WERI-Rb-1 (cell line): ENCODE measurements around the gene LRRC8B.

ENCODE experiments used
- DNase-seq: peaks from one replicate; pipeline ENCODE4 v3.0.0-alpha.2; 2020
- H3K27ac ChIP-seq: fragments of 250-450 bp; sonication (Bioruptor Pico); 2 replicates; pipeline ENCODE4 v1.5.1; 2020; ENCODE audit warnings: mild to moderate bottlenecking, moderate library complexity
- H3K27me3 ChIP-seq: fragments of 250-450 bp; sonication (Bioruptor Pico); 2 replicates; pipeline ENCODE4 v1.5.1; 2021; ENCODE audit warnings: mild to moderate bottlenecking, low read depth, moderate library complexity; ENCODE audit not compliant: insufficient read depth, severe bottlenecking
- H3K36me3 ChIP-seq: fragments of 250-450 bp; sonication (Bioruptor Pico); 2 replicates; pipeline ENCODE4 v1.5.1; 2020; ENCODE audit warnings: mild to moderate bottlenecking, moderate library complexity
- H3K4me3 ChIP-seq: 2 replicates; pipeline ENCODE4 v1.5.1; 2011; ENCODE audit warnings: low read depth, mild to moderate bottlenecking, control low read depth, low read length
- H3K9me3 ChIP-seq: fragments of 250-450 bp; sonication (Bioruptor Pico); 2 replicates; pipeline ENCODE4 v1.5.1; 2021; ENCODE audit warnings: mild to moderate bottlenecking, moderate library complexity; ENCODE audit not compliant: severe bottlenecking
- TF ChIP-seq, protein P1 (sequence below): IDR thresholded peaks from 2 replicates; pipeline ENCODE4 v1.5.1; 2011; ENCODE audit warnings: low read depth, mild to moderate bottlenecking, control low read depth, inconsistent platforms, low read length

Gene LRRC8B

DNA sequence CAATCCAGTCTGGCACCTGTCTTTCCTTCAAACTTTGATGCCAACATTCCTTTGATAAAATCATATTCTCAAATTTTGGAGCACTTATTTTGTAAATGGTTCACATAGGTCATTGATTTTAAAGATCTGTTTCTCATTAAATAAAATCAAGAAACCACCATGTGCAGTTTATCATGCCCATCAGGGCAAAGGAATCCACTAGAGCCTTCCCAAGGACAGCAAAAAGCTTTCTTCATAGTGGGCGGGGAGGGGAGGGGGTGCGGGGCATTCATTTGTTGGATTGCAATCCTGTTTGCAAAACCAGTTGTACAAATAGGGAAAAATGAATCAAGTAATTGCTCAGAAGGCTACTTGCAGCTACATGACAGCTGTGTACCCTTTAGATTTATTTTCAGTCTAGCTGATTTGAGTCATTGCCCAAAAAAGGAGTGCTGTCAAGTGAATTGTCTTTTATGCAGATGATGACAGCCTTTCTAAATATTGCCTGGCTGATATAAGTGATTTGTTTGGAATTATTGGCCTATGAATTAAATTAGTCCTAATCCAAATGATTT, 23.0 kb downstream of the LRRC8B start:
- no peak overlapping the region for H3K4me3 ChIP-seq
- H3K9me3 ChIP-seq, result no peaks in the 10 kb centered on the region
- no peaks in the 10 kb centered on the region for H3K27me3 ChIP-seq
- H3K27ac ChIP-seq, result no peak overlapping the region
- H3K36me3 ChIP-seq, result no peaks in the 10 kb centered on the region; the same call in 1 of the 2 replicates
- TF ChIP-seq, protein P1, sequence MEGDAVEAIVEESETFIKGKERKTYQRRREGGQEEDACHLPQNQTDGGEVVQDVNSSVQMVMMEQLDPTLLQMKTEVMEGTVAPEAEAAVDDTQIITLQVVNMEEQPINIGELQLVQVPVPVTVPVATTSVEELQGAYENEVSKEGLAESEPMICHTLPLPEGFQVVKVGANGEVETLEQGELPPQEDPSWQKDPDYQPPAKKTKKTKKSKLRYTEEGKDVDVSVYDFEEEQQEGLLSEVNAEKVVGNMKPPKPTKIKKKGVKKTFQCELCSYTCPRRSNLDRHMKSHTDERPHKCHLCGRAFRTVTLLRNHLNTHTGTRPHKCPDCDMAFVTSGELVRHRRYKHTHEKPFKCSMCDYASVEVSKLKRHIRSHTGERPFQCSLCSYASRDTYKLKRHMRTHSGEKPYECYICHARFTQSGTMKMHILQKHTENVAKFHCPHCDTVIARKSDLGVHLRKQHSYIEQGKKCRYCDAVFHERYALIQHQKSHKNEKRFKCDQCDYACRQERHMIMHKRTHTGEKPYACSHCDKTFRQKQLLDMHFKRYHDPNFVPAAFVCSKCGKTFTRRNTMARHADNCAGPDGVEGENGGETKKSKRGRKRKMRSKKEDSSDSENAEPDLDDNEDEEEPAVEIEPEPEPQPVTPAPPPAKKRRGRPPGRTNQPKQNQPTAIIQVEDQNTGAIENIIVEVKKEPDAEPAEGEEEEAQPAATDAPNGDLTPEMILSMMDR, result no peak
- DNase-seq, result no peak

DNA sequence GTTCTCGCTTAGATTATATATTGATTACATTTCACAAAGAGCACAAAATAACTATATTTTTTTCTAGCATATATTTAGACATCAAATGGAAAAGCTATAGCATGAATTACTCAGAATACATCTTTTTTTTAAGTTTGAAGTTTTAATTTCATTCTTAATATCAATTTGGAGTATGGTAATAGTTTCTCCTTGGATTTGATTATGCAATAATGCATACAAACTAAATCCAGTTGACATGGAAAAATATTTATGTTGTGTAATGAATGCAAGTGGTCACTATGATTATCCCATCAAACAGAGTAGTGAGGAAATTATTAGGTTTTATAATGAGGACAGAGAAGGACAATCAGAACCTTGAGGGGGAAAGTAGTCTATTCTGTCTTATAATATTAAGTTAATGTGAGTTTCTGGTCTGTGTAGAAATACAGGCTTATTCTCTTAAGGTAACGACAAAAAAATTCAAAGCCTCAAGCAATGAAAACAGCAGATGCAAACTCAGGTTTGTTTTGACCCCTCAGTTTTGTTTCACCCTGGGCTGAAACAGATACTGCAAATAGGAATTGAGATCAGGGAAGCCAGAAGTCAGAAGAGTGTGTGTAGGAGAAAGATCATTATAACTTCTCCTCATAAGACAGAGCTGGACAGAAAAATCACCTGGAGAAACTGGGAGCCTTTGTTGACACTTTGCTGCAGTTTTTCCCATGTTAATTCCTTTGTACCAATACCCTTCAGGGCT, 23.7 kb downstream of the LRRC8B start:
- TF ChIP-seq, protein P1, result no peak

DNA sequence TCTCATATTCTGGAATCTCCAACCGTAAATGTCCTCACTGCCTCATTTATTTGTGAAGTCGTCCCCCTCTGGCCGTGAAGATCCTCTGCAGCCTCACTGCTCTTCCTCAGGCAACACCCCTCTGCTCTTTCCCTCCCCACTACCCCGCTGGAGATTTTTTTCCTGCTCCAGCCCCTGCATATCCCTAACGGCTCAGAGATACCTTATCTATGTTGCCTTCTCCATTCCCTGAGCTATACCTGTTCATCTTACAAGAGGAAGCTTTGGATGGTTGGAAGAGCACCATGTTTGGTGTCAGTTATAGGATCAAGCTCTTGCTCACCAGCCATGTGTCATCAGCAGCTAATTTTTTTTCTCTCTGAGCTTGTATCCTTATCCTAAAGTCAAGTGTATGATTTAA, 26.4 kb downstream of the LRRC8B start:
- H3K36me3 ChIP-seq, result no peaks in the 10 kb centered on the region; the same call in 1 of the 2 replicates
- DNase-seq, result no peak
- no peak overlapping the region for H3K27ac ChIP-seq
- H3K4me3 ChIP-seq, result no peak overlapping the region
- H3K9me3 ChIP-seq, result no peaks in the 10 kb centered on the region
- no peaks in the 10 kb centered on the region for H3K27me3 ChIP-seq
- TF ChIP-seq, protein P1, result no peak

More for the DNA sequence above, 23.7 kb downstream of the LRRC8B start:
- DNase-seq, result no peak
- Histone ChIP-seq H3K4me3 (no peak overlapping the region), H3K36me3 (no peaks in the 10 kb centered on the region; the same call in 1 of the 2 replicates), H3K9me3 (no peaks in the 10 kb centered on the region), H3K27me3 (no peaks in the 10 kb centered on the region), H3K27ac (no peak overlapping the region)

DNA sequence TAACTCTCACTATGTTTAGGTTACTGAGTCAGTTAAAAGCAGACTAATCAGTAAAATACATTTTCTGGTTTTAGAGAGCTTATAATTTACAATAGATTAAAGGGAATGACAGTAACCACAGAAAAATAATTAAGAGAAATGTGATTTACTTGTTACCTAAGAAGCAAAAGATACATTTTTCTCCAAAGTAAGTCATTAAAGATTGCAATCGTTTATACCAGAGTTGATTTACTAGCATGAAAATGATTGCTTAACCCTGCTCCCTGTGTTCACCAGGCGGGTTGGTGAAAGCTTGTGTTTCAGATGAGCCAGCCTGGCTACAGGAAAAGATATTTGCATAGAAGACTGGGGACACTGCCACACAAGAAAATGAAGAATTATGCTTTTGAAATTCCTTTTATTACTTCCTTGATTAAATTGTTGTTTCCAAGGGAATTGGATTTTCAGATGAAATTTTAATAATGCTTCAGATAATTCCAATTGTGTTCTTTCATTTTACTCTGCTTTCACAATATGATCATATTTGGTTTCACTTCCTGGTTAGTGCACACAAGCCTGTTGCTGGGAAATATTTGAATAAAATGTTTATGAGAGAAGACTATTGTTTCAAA, 27.9 kb downstream of the LRRC8B start:
- no peak for DNase-seq
- Histone ChIP-seq H3K9me3 (no peaks in the 10 kb centered on the region), H3K4me3 (no peak overlapping the region), H3K27ac (no peak overlapping the region), H3K27me3 (no peaks in the 10 kb centered on the region), H3K36me3 (no peaks in the 10 kb centered on the region; the same call in 1 of the 2 replicates)
- TF ChIP-seq, protein P1, result no peak

DNA sequence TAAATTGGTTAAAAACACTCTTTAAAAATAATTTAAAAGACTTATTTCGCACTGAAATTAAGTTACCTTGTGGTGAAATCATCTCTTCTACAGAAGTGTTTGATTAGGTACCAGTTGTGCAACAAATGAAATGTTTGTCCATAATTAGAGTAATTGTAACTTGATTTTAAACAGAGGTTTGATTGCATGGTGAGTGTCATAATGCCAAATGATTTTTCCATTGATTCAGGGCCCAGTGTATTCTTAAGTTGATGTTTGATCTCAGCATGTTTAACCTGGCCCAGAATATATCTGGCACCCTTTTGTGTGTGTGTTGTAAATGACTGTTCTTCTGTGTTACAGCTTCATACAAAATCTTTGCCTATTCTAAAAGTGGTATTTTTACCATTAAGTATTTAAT, 28.5 kb downstream of the LRRC8B start:
- no peaks in the 10 kb centered on the region for H3K27me3 ChIP-seq
- no peak for DNase-seq
- H3K36me3 ChIP-seq, result no peaks in the 10 kb centered on the region; the same call in 1 of the 2 replicates
- H3K27ac ChIP-seq, result no peak overlapping the region
- TF ChIP-seq, protein P1, result no peak
- H3K4me3 ChIP-seq, result no peak overlapping the region
- H3K9me3 ChIP-seq, result no peaks in the 10 kb centered on the region
